ENCODE data around the gene RBM19.

The RBM19 gene

DNA sequence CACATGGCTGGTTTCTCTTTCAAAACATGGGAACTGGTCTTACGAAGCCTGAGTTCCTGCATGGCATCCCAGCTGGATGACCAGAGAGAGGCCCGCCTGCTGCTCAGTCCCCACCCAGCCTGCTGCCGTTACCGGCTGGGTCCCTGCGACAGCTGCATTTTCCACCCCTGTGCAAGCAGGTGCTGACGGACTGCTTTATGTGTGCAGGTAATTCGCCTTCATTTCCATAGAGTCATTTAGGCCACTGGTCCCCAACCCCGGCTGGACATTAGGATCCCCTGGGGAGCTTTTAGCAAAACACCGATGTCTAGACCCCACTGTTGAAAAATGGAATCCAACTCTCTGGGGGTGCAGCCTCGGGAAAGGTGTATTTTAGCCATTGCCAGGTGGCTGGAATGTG, 51.9 kb downstream of the RBM19 start:
- TF ChIP-seq FOXP2 (optimal IDR thresholded peaks at IDR 0.05; ENCODE audit: borderline replicate concordance, extremely low read depth, extremely low read length, insufficient read depth) (no peak), POLR2AphosphoS5 (IDR thresholded peaks at IDR 0.05; ENCODE audit: low read depth, low read length) (no peak)
- TF ChIP-seq, protein P1, sequence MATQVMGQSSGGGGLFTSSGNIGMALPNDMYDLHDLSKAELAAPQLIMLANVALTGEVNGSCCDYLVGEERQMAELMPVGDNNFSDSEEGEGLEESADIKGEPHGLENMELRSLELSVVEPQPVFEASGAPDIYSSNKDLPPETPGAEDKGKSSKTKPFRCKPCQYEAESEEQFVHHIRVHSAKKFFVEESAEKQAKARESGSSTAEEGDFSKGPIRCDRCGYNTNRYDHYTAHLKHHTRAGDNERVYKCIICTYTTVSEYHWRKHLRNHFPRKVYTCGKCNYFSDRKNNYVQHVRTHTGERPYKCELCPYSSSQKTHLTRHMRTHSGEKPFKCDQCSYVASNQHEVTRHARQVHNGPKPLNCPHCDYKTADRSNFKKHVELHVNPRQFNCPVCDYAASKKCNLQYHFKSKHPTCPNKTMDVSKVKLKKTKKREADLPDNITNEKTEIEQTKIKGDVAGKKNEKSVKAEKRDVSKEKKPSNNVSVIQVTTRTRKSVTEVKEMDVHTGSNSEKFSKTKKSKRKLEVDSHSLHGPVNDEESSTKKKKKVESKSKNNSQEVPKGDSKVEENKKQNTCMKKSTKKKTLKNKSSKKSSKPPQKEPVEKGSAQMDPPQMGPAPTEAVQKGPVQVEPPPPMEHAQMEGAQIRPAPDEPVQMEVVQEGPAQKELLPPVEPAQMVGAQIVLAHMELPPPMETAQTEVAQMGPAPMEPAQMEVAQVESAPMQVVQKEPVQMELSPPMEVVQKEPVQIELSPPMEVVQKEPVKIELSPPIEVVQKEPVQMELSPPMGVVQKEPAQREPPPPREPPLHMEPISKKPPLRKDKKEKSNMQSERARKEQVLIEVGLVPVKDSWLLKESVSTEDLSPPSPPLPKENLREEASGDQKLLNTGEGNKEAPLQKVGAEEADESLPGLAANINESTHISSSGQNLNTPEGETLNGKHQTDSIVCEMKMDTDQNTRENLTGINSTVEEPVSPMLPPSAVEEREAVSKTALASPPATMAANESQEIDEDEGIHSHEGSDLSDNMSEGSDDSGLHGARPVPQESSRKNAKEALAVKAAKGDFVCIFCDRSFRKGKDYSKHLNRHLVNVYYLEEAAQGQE (IDR thresholded peaks at IDR 0.05; ENCODE audit: insufficient read depth in 1 of 2, low read depth in 2 of 2, low read length in 2 of 2): no peak

DNA sequence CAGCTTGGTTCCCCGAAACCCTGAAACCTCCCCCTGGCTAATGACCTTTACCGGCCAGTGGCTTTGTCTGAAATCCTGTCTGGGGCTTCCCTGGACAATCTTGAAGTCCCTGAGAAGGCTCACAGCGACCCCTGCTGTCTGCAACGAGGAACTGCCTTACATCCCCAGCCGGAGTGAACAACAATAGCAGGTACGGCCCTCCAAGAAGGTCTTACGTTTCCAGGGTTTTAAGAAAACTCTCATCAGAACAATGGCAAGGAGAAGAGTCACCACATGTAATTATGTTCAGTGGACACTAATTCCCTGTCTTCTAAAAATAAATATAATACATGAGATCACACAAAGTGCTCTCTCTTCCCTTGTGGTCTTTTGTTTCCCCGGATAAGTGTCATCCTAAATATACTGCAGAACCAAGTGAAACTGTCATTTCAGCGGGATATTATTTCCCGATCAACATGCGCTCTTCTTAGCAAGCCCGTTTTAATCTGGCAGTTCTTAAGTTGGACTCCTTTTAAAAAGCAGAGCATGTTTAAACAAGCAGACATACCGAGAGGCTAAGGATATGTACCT, 53.3 kb downstream of the RBM19 start:
- no peak for TF ChIP-seq TAF1 (IDR thresholded peaks at IDR 0.05; ENCODE audit: borderline replicate concordance, insufficient read depth, low read length)
- no peak for TF ChIP-seq FOXP2 (optimal IDR thresholded peaks at IDR 0.05; ENCODE audit: borderline replicate concordance, extremely low read depth, extremely low read length, insufficient read depth)
- TF ChIP-seq, protein P1 (IDR thresholded peaks at IDR 0.05; ENCODE audit: insufficient read depth in 1 of 2, low read depth in 2 of 2, low read length in 2 of 2): no peak
- TF ChIP-seq POLR2AphosphoS5 (IDR thresholded peaks at IDR 0.05; ENCODE audit: low read depth, low read length): no peak
- TF ChIP-seq SIN3A (IDR thresholded peaks at IDR 0.05; ENCODE audit: borderline replicate concordance, insufficient read depth, low read length): no peak

DNA sequence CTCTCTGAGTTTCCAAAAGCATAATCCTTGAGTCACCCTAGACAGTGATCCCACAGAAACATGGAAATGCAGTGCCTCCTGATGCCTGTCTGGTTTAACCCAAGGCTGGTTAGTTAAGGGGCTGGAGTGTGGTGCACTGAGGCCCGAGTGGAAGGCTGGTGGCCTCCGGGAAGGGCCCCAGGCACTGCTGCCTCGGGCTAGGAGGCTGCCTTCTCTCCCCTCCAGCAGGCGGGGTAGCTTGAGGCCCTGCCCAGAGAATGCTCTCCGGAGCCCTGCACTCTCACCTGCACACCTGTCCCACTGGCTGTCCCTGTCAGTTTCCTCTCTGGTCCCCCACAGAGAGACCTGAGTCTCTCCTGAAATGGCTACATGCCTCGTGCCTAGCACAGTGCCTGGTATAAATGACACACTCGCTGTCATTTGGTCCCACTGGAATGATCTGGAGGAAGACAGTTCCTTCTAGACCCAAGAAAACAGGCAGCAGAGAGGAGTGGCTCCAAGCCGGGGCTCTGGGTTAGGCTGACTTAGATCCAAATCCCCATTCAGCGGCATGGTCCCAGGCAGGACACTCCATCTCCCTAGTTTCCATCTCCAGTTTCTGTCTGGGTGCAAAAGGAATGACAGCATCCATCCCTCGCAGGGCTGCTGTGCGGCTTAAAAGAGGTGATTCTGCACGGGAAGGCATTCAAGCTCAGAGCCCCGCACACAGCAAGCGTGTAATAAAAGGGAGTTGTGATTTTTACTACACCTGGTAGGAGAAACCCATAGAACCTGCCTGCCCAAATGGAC, 54.0 kb downstream of the RBM19 start:
- TF ChIP-seq FOXP2 (optimal IDR thresholded peaks at IDR 0.05; ENCODE audit: borderline replicate concordance, extremely low read depth, extremely low read length, insufficient read depth) (no peak), TAF1 (IDR thresholded peaks at IDR 0.05; ENCODE audit: borderline replicate concordance, insufficient read depth, low read length) (no peak), SIN3A (IDR thresholded peaks at IDR 0.05; ENCODE audit: borderline replicate concordance, insufficient read depth, low read length) (no peak), POLR2AphosphoS5 (IDR thresholded peaks at IDR 0.05; ENCODE audit: low read depth, low read length) (no peak)
- TF ChIP-seq, protein P1 (IDR thresholded peaks at IDR 0.05; ENCODE audit: insufficient read depth in 1 of 2, low read depth in 2 of 2, low read length in 2 of 2): no peak

DNA sequence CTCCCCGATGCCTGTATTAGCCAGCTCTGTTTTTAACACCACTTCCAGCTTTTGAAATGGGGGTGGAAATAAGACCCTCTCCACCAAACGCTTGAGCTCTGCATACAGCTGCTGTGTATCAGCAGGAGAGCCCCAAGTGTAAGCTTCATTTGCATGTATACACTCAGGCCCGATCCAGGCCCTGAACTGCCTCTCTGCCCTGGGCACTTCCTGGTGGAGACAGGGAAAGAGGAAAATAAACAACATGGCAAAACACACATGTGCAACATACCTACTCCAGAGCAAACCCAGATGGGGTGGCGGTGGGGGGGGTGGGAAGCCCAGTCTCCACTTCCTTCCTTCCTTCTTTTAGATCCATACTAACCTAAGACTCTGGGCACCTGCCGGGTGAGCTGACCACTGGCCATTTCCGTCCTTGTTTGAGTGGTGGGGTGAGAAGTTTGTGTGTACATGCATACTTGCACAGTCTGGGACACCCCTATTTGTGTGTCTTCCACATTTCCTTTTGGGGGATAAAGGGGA, 55.3 kb downstream of the RBM19 start:
- TF ChIP-seq, protein P1 (IDR thresholded peaks at IDR 0.05; ENCODE audit: insufficient read depth in 1 of 2, low read depth in 2 of 2, low read length in 2 of 2): no peak
- TF ChIP-seq TAF1 (IDR thresholded peaks at IDR 0.05; ENCODE audit: borderline replicate concordance, insufficient read depth, low read length) (no peak), FOXP2 (optimal IDR thresholded peaks at IDR 0.05; ENCODE audit: borderline replicate concordance, extremely low read depth, extremely low read length, insufficient read depth) (no peak), SIN3A (IDR thresholded peaks at IDR 0.05; ENCODE audit: borderline replicate concordance, insufficient read depth, low read length) (no peak), POLR2AphosphoS5 (IDR thresholded peaks at IDR 0.05; ENCODE audit: low read depth, low read length) (no peak)

All from PFSK-1 (cell line).